GM12878 (cell line): ENCODE results near the gene GINS1. TPM values are rescaled to one million over a fixed set of nuclear protein-coding genes. Genes with fewer than 3 reads are reported as not detected.

Experiments
- ATAC-seq: fragments of 200-7000 bp; cut with Tn5 transposase; 3 replicates; pipeline ENCODE4 v1.9.1; 2020; ENCODE audit warnings: mild to moderate bottlenecking, moderate library complexity
- BruUV-seq: library from RNA; stranded (reverse); fragments of 400-500 nt; replicated peaks from 2 replicates; lab custom pipeline; 2021; lab: Mats Ljungman, UMichigan
- CTCF ChIA-PET: fragments of 300-600 bp; sonication (Branson Sonifier 250); formaldehyde crosslinking; extraction: SDS; loops from one replicate; lab custom pipeline; 2021; ENCODE audit warnings: inconsistent platforms; lab: Yijun Ruan, JAX
- POLR2A ChIA-PET: fragments of 350-600 bp; formaldehyde crosslinking; extraction: SDS; loops from one replicate; lab custom pipeline; 2021; ENCODE audit warnings: inconsistent platforms; lab: Charles Lee
- RAD21 ChIA-PET: fragments of 300-600 bp; sonication (Branson Sonifier 250); formaldehyde crosslinking; loops from one replicate; lab custom pipeline; 2023; ENCODE audit warnings: antibody characterized with exemption; ENCODE audit not compliant: unreplicated experiment; lab: Charles Lee
- SMC1A ChIA-PET: fragments of 300-600 bp; sonication (Branson Sonifier 250); formaldehyde crosslinking; loops from one replicate; lab custom pipeline; 2023; ENCODE audit not compliant: unreplicated experiment, uncharacterized antibody; lab: Charles Lee
- DNase-seq: peaks from one replicate; pipeline ENCODE4 v3.0.0-alpha.2; 2011; ENCODE audit warnings: low read depth, low spot score
- FAIRE-seq: peaks from 3 replicates; lab custom pipeline; 2011; peaks lifted over from hg19 to GRCh38; lab: Jason Lieb, UNC
- H2AFZ ChIP-seq: 2 replicates; pipeline ENCODE4 v1.6.0; 2011; ENCODE audit warnings: low read depth, low read length, control low read depth; ENCODE audit not compliant: control insufficient read depth
- H3K27ac ChIP-seq: 2 replicates; pipeline ENCODE4 v1.5.1; 2011; ENCODE audit warnings: control low read depth; ENCODE audit not compliant: control insufficient read depth, insufficient read depth
- H3K27me3 ChIP-seq, 2 experiments: replicated peaks in 1 of 2; 2 replicates each; pipeline versions ENCODE4 v1.6.0 to v1.6.1; 2011; ENCODE audit warnings: low read length in 1 of 2; ENCODE audit not compliant: control insufficient read depth in 2 of 2, insufficient read depth in 2 of 2
- H3K36me3 ChIP-seq, 2 experiments: 2 replicates each; pipeline ENCODE4 v1.5.1; 2011; ENCODE audit warnings: low read length in 1 of 2; ENCODE audit not compliant: control insufficient read depth in 2 of 2, insufficient read depth in 2 of 2
- H3K4me1 ChIP-seq: 2 replicates; pipeline ENCODE4 v1.6.1; 2011; ENCODE audit warnings: mild to moderate bottlenecking, low read length, moderate library complexity, mixed read lengths; ENCODE audit not compliant: control insufficient read depth, insufficient read depth
- H3K4me2 ChIP-seq: 2 replicates; pipeline ENCODE4 v1.6.0; 2011; ENCODE audit warnings: control low read depth; ENCODE audit not compliant: control insufficient read depth, insufficient read depth
- H3K4me3 ChIP-seq: fragments of 200-600 bp; sonication (generic); 2 replicates; pipeline ENCODE4 v1.5.1; 2016
- H3K79me2 ChIP-seq: 2 replicates; pipeline ENCODE4 v1.6.0; 2011; ENCODE audit warnings: low read length; ENCODE audit not compliant: control insufficient read depth, insufficient read depth
- H3K9ac ChIP-seq: 2 replicates; pipeline ENCODE4 v1.8.0; 2011; ENCODE audit warnings: low read length, control low read depth, mixed read lengths; ENCODE audit not compliant: control insufficient read depth, insufficient read depth
- H3K9me3 ChIP-seq: replicated peaks from 3 replicates; pipeline ENCODE4 v1.5.1; 2011; ENCODE audit warnings: mild to moderate bottlenecking, low read length; ENCODE audit not compliant: control insufficient read depth, insufficient read depth
- H4K20me1 ChIP-seq: 2 replicates; pipeline ENCODE4 v1.6.0; 2011; ENCODE audit not compliant: control insufficient read depth, insufficient read depth
- BCL11A ChIP-seq: IDR thresholded peaks from 2 replicates; pipeline ENCODE4 v1.6.1; 2011; ENCODE audit warnings: low read depth, low read length
- CHD2 ChIP-seq: IDR thresholded peaks from 2 replicates; pipeline ENCODE4 v1.6.1; 2011; ENCODE audit warnings: low read depth, low read length, improper control_type of control experiment, borderline replicate concordance
- DPF2 ChIP-seq: fragments of 450-650 bp; IDR thresholded peaks from 2 replicates; pipeline ENCODE4 v1.6.1; 2017; ENCODE audit warnings: mild to moderate bottlenecking
- ESRRA ChIP-seq: IDR thresholded peaks from 2 replicates; pipeline ENCODE4 v1.6.1; 2012; ENCODE audit warnings: mild to moderate bottlenecking, low read length, improper control_type of control experiment
- FOS ChIP-seq: IDR thresholded peaks from 3 replicates; pipeline ENCODE4 v1.6.1; 2011; ENCODE audit warnings: borderline replicate concordance; ENCODE audit not compliant: insufficient read length; ENCODE audit errors: extremely low read depth
- HDAC2 ChIP-seq: fragments of 200-600 bp; sonication (generic); IDR thresholded peaks from 2 replicates; pipeline ENCODE4 v1.6.1; 2017
- IKZF1 ChIP-seq: fragments of 450-650 bp; conservative IDR thresholded peaks from 2 replicates; pipeline ENCODE4 v1.6.1; 2017; ENCODE audit warnings: antibody characterized with exemption, mild to moderate bottlenecking
- NFYA ChIP-seq: IDR thresholded peaks from 2 replicates; pipeline ENCODE4 v1.6.1; 2011; ENCODE audit warnings: low read depth, mild to moderate bottlenecking, low read length, improper control_type of control experiment, borderline replicate concordance
- NFYB ChIP-seq: IDR thresholded peaks from 2 replicates; pipeline ENCODE4 v1.6.1; 2011; ENCODE audit warnings: low read depth, mild to moderate bottlenecking, low read length, improper control_type of control experiment, moderate library complexity; ENCODE audit not compliant: insufficient read depth
- RAD51 ChIP-seq: fragments of 450-650 bp; IDR thresholded peaks from 2 replicates; pipeline ENCODE4 v1.6.1; 2016; ENCODE audit warnings: moderate library complexity, mild to moderate bottlenecking, inconsistent platforms
- RFX5 ChIP-seq: IDR thresholded peaks from 2 replicates; pipeline ENCODE4 v1.6.1; 2011; ENCODE audit warnings: low read depth, low read length, improper control_type of control experiment
- SIX5 ChIP-seq: IDR thresholded peaks from 2 replicates; pipeline ENCODE4 v1.6.1; 2011; ENCODE audit warnings: mild to moderate bottlenecking, low read depth, low read length, moderate library complexity; ENCODE audit not compliant: severe bottlenecking
- SMAD5 ChIP-seq: IDR thresholded peaks from 2 replicates; pipeline ENCODE4 v1.6.1; 2016; ENCODE audit warnings: antibody characterized with exemption, low read depth
- TCF12 ChIP-seq: IDR thresholded peaks from 2 replicates; pipeline ENCODE4 v1.6.1; 2011; ENCODE audit warnings: low read depth, mild to moderate bottlenecking, low read length
- ZNF384 ChIP-seq: IDR thresholded peaks from 2 replicates; pipeline ENCODE4 v1.6.1; 2012; ENCODE audit warnings: low read depth, mild to moderate bottlenecking, low read length, improper control_type of control experiment, borderline replicate concordance
- WGBS: methylation state at CpG from one replicate; pipeline ENCODE4 v1.1.6; 2016; ENCODE audit warnings: low lambda C conversion rate; ENCODE audit not compliant: insufficient replicate concordance, insufficient coverage; ENCODE audit errors: missing lambda C conversion rate; 5-methylcytosine and 5-hydroxymethylcytosine counted together
- in situ Hi-C: fragments of 300-500 bp; cut with MboI; formaldehyde crosslinking; loops from 9 replicates; pipeline ENCODE4 v1.14.3; 2018; ENCODE audit warnings: mixed read lengths
- intact Hi-C: fragments of 100-400 bp; cut with micrococcal nuclease; formaldehyde crosslinking; loops from one replicate; pipeline ENCODE4 v1.14.2; 2022; ENCODE audit not compliant: unreplicated experiment
- polyA plus RNA-seq, 11 experiments: library from polyadenylated mRNA; depleted of rRNA in 4 of 11; unstranded in 6 of 11; stranded (reverse) in 5 of 11; fragments of >200 nt; fragmentation: Nextera tagmentation in 4 of 11; fragmentation: Illumina TruSeq in 1 of 11; extraction: Ambion mirVana in 4 of 11; extraction: Trizol in 1 of 11; gene quantifications; 1 replicate in 1 of 11; 2 replicates in 10 of 11; pipeline versions ENCODE4 v1.2.1 to v1.2.3, GENCODE V29; 2011 to 2016; ENCODE audit warnings: inconsistent platforms in 2 of 11, missing spikeins in 2 of 11, low read depth in 1 of 11
- total RNA-seq, 4 experiments: library from RNA; depleted of rRNA in 3 of 4; stranded (reverse); fragments of >200 nt in 3 of 4; fragmentation: Illumina TruSeq in 1 of 4; extraction: Trizol in 1 of 4; gene quantifications; 2 replicates each; pipeline versions ENCODE4 v1.2.1 to v1.2.3, GENCODE V29; 2013 to 2021
- TF ChIP-seq, protein P1 (sequence below): IDR thresholded peaks from 2 replicates; pipeline ENCODE4 v1.6.1; 2011; ENCODE audit warnings: borderline replicate concordance, low read depth, mild to moderate bottlenecking, moderate library complexity, mixed read lengths, low read length; ENCODE audit not compliant: insufficient read depth; ENCODE audit errors: extremely low read length
- TF ChIP-seq, protein P2 (sequence below): fragments of 450-650 bp; formaldehyde crosslinking; IDR thresholded peaks from 2 replicates; pipeline ENCODE4 v1.5.0; 2022; ENCODE audit warnings: mild to moderate bottlenecking, missing genetic modification characterization
- TF ChIP-seq, protein P3 (sequence below): IDR thresholded peaks from 2 replicates; pipeline ENCODE4 v1.6.1; 2012; ENCODE audit warnings: low read depth, low read length, improper control_type of control experiment

Gene GINS1
- total and polyA plus RNA-seq, 10 of the 15 experiments (the other 5 are each of a cell fraction or from before 2014, with no cell fraction given), result 13.0 to 44.6 (median 30.3) TPM

DNA sequence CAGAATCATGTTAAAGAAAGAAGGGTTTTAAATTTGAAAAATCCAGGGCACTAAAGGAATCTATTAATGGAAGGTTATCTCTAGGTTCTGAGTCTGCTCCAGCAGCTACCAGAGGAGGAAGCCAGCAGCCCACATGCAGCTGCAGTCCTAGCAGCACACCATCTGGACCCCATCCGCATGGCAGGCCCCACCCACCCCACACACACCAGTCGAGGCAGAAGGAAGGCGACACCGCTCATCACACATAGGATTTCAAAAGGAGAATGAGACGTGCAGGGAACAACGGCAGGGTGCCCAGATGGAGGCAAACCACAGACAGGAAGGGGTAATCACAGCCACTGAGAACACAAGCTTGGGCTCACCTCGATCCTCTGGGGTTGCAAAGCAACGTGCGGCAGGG lies 78.9 kb downstream of the GINS1 start:
- ChIA-PET POLR2A (no interaction called here), CTCF (no interaction called here), RAD21 (no interaction called here), SMC1A (no interaction called here)
- no TSS peak for BruUV-seq
- WGBS, result 19% methylated on average over 9 of the region's 9 CpGs
- TF ChIP-seq ESRRA (no peak), BCL11A (no peak), ZNF384 (no peak), CHD2 (no peak), RFX5 (no peak), TCF12 (no peak), DPF2 (no peak), RAD51 (no peak), NFYB (no peak), HDAC2 (no peak), SIX5 (no peak), FOS (no peak), NFYA (no peak), IKZF1 (no peak), SMAD5 (no peak)
- TF ChIP-seq, protein P1, sequence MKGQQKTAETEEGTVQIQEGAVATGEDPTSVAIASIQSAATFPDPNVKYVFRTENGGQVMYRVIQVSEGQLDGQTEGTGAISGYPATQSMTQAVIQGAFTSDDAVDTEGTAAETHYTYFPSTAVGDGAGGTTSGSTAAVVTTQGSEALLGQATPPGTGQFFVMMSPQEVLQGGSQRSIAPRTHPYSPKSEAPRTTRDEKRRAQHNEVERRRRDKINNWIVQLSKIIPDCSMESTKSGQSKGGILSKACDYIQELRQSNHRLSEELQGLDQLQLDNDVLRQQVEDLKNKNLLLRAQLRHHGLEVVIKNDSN, result no peak
- TF ChIP-seq, protein P2, sequence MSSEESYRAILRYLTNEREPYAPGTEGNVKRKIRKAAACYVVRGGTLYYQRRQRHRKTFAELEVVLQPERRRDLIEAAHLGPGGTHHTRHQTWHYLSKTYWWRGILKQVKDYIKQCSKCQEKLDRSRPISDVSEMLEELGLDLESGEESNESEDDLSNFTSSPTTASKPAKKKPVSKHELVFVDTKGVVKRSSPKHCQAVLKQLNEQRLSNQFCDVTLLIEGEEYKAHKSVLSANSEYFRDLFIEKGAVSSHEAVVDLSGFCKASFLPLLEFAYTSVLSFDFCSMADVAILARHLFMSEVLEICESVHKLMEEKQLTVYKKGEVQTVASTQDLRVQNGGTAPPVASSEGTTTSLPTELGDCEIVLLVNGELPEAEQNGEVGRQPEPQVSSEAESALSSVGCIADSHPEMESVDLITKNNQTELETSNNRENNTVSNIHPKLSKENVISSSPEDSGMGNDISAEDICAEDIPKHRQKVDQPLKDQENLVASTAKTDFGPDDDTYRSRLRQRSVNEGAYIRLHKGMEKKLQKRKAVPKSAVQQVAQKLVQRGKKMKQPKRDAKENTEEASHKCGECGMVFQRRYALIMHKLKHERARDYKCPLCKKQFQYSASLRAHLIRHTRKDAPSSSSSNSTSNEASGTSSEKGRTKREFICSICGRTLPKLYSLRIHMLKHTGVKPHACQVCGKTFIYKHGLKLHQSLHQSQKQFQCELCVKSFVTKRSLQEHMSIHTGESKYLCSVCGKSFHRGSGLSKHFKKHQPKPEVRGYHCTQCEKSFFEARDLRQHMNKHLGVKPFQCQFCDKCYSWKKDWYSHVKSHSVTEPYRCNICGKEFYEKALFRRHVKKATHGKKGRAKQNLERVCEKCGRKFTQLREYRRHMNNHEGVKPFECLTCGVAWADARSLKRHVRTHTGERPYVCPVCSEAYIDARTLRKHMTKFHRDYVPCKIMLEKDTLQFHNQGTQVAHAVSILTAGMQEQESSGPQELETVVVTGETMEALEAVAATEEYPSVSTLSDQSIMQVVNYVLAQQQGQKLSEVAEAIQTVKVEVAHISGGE (CRISPR knock-in tag), result no peak
- TF ChIP-seq, protein P3, sequence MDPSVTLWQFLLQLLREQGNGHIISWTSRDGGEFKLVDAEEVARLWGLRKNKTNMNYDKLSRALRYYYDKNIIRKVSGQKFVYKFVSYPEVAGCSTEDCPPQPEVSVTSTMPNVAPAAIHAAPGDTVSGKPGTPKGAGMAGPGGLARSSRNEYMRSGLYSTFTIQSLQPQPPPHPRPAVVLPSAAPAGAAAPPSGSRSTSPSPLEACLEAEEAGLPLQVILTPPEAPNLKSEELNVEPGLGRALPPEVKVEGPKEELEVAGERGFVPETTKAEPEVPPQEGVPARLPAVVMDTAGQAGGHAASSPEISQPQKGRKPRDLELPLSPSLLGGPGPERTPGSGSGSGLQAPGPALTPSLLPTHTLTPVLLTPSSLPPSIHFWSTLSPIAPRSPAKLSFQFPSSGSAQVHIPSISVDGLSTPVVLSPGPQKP, result no peak
- Histone ChIP-seq H3K79me2 (no peaks in the 10 kb centered on the region), H3K4me1 (no peaks in the 10 kb centered on the region), H3K27ac (no peak overlapping the region), H3K4me3 (no peak overlapping the region), H4K20me1 (no peaks in the 10 kb centered on the region), H3K36me3 (no peaks in the 10 kb centered on the region), H3K27me3 (no peaks in the 10 kb centered on the region; a peak in 1 of 4 replicates), H3K9me3 (no peaks in the 10 kb centered on the region), H3K9ac (no peak overlapping the region), H3K4me2 (no peak overlapping the region), H2AFZ (no peak overlapping the region)
- intact Hi-C loops (no loop called here), in situ Hi-C loops (no loop called here)
- FAIRE-seq (no peak), ATAC-seq (no peak), DNase-seq (no peak)
